Smooth muscle cell (in vitro differentiated cells): ENCODE measurements around the gene DOCK2. TPM values are rescaled to one million over a fixed set of nuclear protein-coding genes. Genes with fewer than 3 reads are reported as not detected.

Experiments
- DNase-seq: peaks from one replicate; lab custom pipeline; 2025; ENCODE audit not compliant: unreplicated experiment; lab: John Stamatoyannopoulos, UW
- H2AFZ ChIP-seq: fragments of 200-600 bp; sonication (generic); 2 replicates; pipeline ENCODE4 v1.6.0; 2016; ENCODE audit warnings: antibody characterized with exemption, low read depth, mild to moderate bottlenecking
- H3F3A ChIP-seq: fragments of 200-600 bp; sonication (generic); 2 replicates; pipeline ENCODE4 v1.6.0; 2017; ENCODE audit warnings: antibody characterized with exemption, low read depth
- H3K27ac ChIP-seq: fragments of 200-600 bp; sonication (generic); 2 replicates; pipeline ENCODE4 v1.5.1; 2016; ENCODE audit warnings: low read depth, mild to moderate bottlenecking
- H3K27me3 ChIP-seq: fragments of 200-600 bp; sonication (generic); 2 replicates; pipeline ENCODE4 v1.6.1; 2016; ENCODE audit warnings: low read depth, mild to moderate bottlenecking
- H3K36me3 ChIP-seq: fragments of 200-600 bp; sonication (generic); 2 replicates; pipeline ENCODE4 v1.5.1; 2016; ENCODE audit warnings: low read depth
- H3K4me1 ChIP-seq: fragments of 200-600 bp; sonication (generic); 2 replicates; pipeline ENCODE4 v1.5.1; 2016; ENCODE audit warnings: low read depth
- H3K4me2 ChIP-seq: fragments of 200-600 bp; sonication (generic); 2 replicates; pipeline ENCODE4 v1.6.0; 2016; ENCODE audit warnings: mild to moderate bottlenecking
- H3K4me3 ChIP-seq: fragments of 200-600 bp; sonication (generic); 2 replicates; pipeline ENCODE4 v1.5.1; 2016; ENCODE audit warnings: mild to moderate bottlenecking
- H3K79me2 ChIP-seq: fragments of 200-600 bp; sonication (generic); 2 replicates; pipeline ENCODE4 v1.6.0; 2016; ENCODE audit warnings: low read depth, mild to moderate bottlenecking
- H3K9ac ChIP-seq: fragments of 200-600 bp; sonication (generic); 2 replicates; pipeline ENCODE4 v1.6.0; 2016; ENCODE audit warnings: low read depth
- H3K9me3 ChIP-seq: fragments of 200-600 bp; sonication (generic); replicated peaks from 2 replicates; pipeline ENCODE4 v1.5.1; 2016; ENCODE audit warnings: low read depth
- H4K20me1 ChIP-seq: fragments of 200-600 bp; sonication (generic); 2 replicates; pipeline ENCODE4 v1.6.0; 2016; ENCODE audit warnings: low read depth
- WGBS: methylation state at CpG from one replicate; pipeline ENCODE4 v1.1.7; 2016; ENCODE audit warnings: low lambda C conversion rate; 5-methylcytosine and 5-hydroxymethylcytosine counted together
- polyA plus RNA-seq: library from polyadenylated mRNA; unstranded; fragments of >200 nt; fragmentation: Nextera tagmentation; extraction: Ambion mirVana; gene quantifications from 2 replicates; pipeline ENCODE4 v1.2.1, GENCODE V29; 2016
- total RNA-seq: library from RNA; depleted of rRNA; stranded (reverse); fragments of >200 nt; gene quantifications from 2 replicates; pipeline ENCODE4 v1.2.3, GENCODE V29; 2014
- TF ChIP-seq, protein P1 (sequence below): fragments of 200-600 bp; sonication (generic); IDR thresholded peaks from 2 replicates; pipeline ENCODE4 v1.5.1; 2017; ENCODE audit warnings: borderline replicate concordance, mild to moderate bottlenecking, antibody characterized with exemption; ENCODE audit not compliant: insufficient read depth, poor library complexity, severe bottlenecking

DOCK2 gene
- total and polyA plus RNA-seq, 2 experiments from 2014 or later = 0.73 to 3.0 TPM

DNA sequence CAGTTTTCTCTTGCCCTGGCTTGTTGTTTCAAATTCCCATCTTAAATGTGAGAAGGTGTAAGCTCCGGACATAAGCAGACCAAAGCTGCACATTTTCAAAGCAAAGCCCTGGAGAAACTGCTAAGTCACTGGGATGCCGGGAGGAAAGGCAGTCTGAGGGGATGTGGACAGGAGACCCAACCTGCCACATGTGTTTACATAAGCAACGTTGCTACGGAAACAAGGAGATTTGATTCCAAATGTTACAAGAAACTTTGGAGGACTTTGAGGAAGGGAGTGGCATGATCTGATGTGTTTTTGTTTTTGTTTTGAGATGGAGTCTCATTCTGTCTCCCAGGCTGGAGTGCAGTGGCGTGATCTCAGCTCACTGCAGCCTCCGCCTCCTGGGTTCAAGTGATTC, 368.9 kb downstream of the DOCK2 start:
- TF ChIP-seq, protein P1, sequence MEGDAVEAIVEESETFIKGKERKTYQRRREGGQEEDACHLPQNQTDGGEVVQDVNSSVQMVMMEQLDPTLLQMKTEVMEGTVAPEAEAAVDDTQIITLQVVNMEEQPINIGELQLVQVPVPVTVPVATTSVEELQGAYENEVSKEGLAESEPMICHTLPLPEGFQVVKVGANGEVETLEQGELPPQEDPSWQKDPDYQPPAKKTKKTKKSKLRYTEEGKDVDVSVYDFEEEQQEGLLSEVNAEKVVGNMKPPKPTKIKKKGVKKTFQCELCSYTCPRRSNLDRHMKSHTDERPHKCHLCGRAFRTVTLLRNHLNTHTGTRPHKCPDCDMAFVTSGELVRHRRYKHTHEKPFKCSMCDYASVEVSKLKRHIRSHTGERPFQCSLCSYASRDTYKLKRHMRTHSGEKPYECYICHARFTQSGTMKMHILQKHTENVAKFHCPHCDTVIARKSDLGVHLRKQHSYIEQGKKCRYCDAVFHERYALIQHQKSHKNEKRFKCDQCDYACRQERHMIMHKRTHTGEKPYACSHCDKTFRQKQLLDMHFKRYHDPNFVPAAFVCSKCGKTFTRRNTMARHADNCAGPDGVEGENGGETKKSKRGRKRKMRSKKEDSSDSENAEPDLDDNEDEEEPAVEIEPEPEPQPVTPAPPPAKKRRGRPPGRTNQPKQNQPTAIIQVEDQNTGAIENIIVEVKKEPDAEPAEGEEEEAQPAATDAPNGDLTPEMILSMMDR = no peak
- H4K20me1 ChIP-seq = no peaks in the 10 kb centered on the region
- 89% methylated on average over 6 of the region's 6 CpGs for WGBS

DNA sequence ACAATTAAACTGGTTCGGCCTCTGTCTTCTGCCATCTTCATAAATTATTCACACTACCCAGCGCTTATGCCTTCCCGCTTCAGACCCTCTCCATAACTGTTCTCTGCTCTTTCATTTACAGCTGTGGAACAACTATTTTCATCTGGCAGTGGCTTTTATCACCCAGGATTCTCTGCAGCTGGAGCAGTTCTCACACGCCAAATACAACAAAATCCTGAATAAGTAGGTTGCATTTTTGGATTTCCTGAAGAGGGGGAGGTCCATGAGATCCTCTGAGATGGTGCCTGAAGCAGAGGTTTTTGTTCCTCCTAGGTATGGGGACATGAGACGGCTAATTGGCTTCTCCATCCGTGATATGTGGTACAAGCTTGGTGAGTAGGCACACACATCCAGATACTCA, 371.3 kb downstream of the DOCK2 start:
- H3F3A ChIP-seq = no peaks in the 10 kb centered on the region
- no peaks in the 10 kb centered on the region for H3K79me2 ChIP-seq
- no peak overlapping the region for H3K27ac ChIP-seq
- no peaks in the 10 kb centered on the region for H3K36me3 ChIP-seq
- DNase-seq = no peak
- no peaks in the 10 kb centered on the region for H4K20me1 ChIP-seq
- H3K27me3 ChIP-seq = peaks cover 4% of the 10 kb centered on the region
- no peak overlapping the region for H2AFZ ChIP-seq
- H3K4me2 ChIP-seq = no peak overlapping the region
- TF ChIP-seq, protein P1 = no peak
- WGBS = 79% methylated on average over 6 of the region's 6 CpGs
- H3K9ac ChIP-seq = no peak overlapping the region
- H3K4me1 ChIP-seq = no peaks in the 10 kb centered on the region
- H3K4me3 ChIP-seq = no peak overlapping the region
- no peaks in the 10 kb centered on the region for H3K9me3 ChIP-seq

More for the DNA sequence above, 368.9 kb downstream of the DOCK2 start:
- H3K9ac ChIP-seq = no peak overlapping the region
- H3K9me3 ChIP-seq = no peaks in the 10 kb centered on the region
- no peak for DNase-seq
- no peak overlapping the region for H3K4me2 ChIP-seq
- H2AFZ ChIP-seq = no peak overlapping the region
- no peaks in the 10 kb centered on the region for H3K36me3 ChIP-seq
- peaks cover 4% of the 10 kb centered on the region for H3K27me3 ChIP-seq
- H3K27ac ChIP-seq = no peak overlapping the region
- no peak overlapping the region for H3K4me3 ChIP-seq
- H3K79me2 ChIP-seq = no peaks in the 10 kb centered on the region
- H3K4me1 ChIP-seq = no peaks in the 10 kb centered on the region
- no peaks in the 10 kb centered on the region for H3F3A ChIP-seq

DNA sequence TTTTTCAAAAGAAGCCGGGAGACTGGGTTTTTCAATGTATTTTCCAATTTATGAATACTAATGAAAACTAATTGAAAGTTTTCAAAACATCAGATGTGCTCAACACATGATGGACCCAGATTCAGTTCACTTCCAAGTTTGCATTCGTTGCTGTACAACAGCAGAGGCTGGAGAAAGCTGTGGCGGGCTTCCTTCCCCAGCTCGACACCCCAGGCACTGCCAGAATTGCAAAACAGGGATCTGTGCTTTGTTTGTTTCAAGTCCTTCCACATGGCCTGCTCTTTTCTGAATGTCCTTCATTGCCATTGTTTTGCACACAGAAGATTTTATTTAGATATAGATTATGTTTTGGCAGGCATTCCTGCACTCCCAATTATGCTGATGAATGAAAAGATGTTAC, 373.5 kb downstream of the DOCK2 start:
- no peak for DNase-seq
- 87% methylated on average over 4 of the region's 4 CpGs for WGBS
- TF ChIP-seq, protein P1 = no peak
- no peak overlapping the region for H2AFZ ChIP-seq
- no peaks in the 10 kb centered on the region for H3K36me3 ChIP-seq
- no peak overlapping the region for H3K27ac ChIP-seq
- H3K4me3 ChIP-seq = no peak overlapping the region
- peaks cover 4% of the 10 kb centered on the region for H3K27me3 ChIP-seq
- H3F3A ChIP-seq = no peaks in the 10 kb centered on the region
- H4K20me1 ChIP-seq = no peaks in the 10 kb centered on the region
- H3K9ac ChIP-seq = no peak overlapping the region
- H3K4me1 ChIP-seq = no peaks in the 10 kb centered on the region
- H3K79me2 ChIP-seq = no peaks in the 10 kb centered on the region
- H3K4me2 ChIP-seq = no peak overlapping the region
- H3K9me3 ChIP-seq = no peaks in the 10 kb centered on the region

DNA sequence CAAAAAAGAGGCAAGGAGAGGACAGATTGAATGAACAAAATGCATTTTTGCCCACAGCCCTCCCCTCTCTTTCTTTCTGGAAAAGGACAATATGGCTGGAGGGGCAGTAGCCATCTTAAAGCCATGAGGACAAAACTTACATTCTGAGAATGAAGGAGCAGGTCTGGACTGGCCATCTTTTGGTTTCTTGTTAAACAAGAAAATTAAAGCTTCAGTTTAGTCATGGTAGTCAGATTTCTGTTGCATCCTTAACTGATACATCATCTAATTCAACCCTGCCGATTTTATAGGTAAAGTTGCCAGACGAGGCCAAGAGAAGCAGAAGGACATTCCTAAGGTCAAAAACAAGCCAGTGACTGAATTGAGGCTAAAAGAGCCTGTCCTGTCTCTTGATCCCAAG, 374.7 kb downstream of the DOCK2 start:
- 80% methylated on average over 2 of the region's 2 CpGs for WGBS
- no peak overlapping the region for H3K9ac ChIP-seq
- TF ChIP-seq, protein P1 = no peak
- no peak overlapping the region for H3K4me3 ChIP-seq
- no peaks in the 10 kb centered on the region for H3K79me2 ChIP-seq
- no peak overlapping the region for H2AFZ ChIP-seq
- H3K4me1 ChIP-seq = no peaks in the 10 kb centered on the region
- no peaks in the 10 kb centered on the region for H3K36me3 ChIP-seq
- no peak for DNase-seq
- H3K27ac ChIP-seq = no peak overlapping the region
- H3K9me3 ChIP-seq = no peaks in the 10 kb centered on the region
- peaks cover 10% of the 10 kb centered on the region for H3K27me3 ChIP-seq
- no peaks in the 10 kb centered on the region for H4K20me1 ChIP-seq
- no peak overlapping the region for H3K4me2 ChIP-seq
- H3F3A ChIP-seq = no peaks in the 10 kb centered on the region
